B cell (primary cell): Measurements from ENCODE around the gene ANTXR1.

Source experiments
- EZH2 ChIP-seq: IDR thresholded peaks from 2 replicates; pipeline ENCODE4 v1.6.1; 2012; ENCODE audit warnings: borderline replicate concordance, low read depth, mild to moderate bottlenecking, moderate library complexity, low read length; ENCODE audit not compliant: insufficient read depth, poor library complexity, severe bottlenecking
- TF ChIP-seq, protein P1 (sequence below): fragments of 200-600 bp; IDR thresholded peaks from one replicate; pipeline ENCODE4 v1.8.0; 2022; ENCODE audit warnings: antibody characterized with exemption, mild to moderate bottlenecking

DNA sequence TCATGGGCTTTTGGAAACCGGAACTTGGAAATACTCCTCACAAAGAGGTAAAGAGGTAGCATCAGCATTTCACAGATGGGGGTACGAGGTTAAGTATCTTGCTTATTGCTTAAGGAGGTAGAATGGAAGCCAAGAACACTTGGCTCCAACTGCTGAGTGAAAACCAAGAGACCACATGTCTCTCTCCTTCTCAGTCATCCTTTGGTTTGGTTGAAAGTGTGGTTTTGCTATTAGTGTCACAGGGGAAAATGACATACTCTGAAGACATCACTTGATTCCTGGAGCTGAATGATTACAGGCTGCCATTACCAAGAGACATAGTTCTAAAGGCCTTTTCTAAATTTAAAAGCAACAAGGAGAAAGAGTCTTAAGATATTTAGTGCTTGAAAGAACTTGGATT lies 41.5 kb downstream of the ANTXR1 start:
- TF ChIP-seq, protein P1, sequence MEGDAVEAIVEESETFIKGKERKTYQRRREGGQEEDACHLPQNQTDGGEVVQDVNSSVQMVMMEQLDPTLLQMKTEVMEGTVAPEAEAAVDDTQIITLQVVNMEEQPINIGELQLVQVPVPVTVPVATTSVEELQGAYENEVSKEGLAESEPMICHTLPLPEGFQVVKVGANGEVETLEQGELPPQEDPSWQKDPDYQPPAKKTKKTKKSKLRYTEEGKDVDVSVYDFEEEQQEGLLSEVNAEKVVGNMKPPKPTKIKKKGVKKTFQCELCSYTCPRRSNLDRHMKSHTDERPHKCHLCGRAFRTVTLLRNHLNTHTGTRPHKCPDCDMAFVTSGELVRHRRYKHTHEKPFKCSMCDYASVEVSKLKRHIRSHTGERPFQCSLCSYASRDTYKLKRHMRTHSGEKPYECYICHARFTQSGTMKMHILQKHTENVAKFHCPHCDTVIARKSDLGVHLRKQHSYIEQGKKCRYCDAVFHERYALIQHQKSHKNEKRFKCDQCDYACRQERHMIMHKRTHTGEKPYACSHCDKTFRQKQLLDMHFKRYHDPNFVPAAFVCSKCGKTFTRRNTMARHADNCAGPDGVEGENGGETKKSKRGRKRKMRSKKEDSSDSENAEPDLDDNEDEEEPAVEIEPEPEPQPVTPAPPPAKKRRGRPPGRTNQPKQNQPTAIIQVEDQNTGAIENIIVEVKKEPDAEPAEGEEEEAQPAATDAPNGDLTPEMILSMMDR: no peak
- no peak for TF ChIP-seq EZH2
